Body of pancreas (tissue), 4 donors: Measurements from ENCODE around the gene NRF1.

Experiments
- POLR2A ChIP-seq, 3 donors: fragments of 450-650 bp; IDR thresholded peaks; one replicate each; pipeline ENCODE4 v1.6.1; 2016; ENCODE audit warnings: antibody characterized with exemption in 3 of 3, mild to moderate bottlenecking in 2 of 3
- TF ChIP-seq, protein P1 (sequence below), 7 experiments: fragments of 450-650 bp in 4 of 7; fragments of 200-600 bp in 3 of 7; sonication (generic) in 3 of 7; IDR thresholded peaks; one replicate each; pipeline ENCODE4 v1.5.1; 2016 to 2019; ENCODE audit warnings: antibody characterized with exemption in 7 of 7

DNA sequence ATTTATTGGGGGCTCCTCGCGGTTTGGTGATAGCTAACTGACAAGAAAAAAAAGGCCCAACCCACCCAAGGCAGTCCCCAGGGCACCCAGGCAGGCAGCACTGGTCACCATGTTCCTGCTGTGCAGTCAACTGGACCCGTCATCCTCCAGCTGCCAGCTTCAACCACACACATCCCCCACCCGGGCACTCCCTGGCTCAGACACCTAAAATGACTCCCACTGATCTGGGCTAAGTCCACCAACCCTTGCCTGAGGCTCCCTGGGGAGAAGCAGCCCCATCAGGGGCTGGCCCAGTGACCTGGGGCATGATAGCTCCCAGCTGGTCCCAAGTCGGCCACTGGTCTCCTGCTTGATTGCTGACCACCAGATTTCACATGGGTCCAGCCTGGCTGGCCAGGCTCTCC lies 161.8 kb downstream of the NRF1 start:
- TF ChIP-seq, protein P1, sequence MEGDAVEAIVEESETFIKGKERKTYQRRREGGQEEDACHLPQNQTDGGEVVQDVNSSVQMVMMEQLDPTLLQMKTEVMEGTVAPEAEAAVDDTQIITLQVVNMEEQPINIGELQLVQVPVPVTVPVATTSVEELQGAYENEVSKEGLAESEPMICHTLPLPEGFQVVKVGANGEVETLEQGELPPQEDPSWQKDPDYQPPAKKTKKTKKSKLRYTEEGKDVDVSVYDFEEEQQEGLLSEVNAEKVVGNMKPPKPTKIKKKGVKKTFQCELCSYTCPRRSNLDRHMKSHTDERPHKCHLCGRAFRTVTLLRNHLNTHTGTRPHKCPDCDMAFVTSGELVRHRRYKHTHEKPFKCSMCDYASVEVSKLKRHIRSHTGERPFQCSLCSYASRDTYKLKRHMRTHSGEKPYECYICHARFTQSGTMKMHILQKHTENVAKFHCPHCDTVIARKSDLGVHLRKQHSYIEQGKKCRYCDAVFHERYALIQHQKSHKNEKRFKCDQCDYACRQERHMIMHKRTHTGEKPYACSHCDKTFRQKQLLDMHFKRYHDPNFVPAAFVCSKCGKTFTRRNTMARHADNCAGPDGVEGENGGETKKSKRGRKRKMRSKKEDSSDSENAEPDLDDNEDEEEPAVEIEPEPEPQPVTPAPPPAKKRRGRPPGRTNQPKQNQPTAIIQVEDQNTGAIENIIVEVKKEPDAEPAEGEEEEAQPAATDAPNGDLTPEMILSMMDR (IDR thresholded peaks at IDR 0.05) = no peak
- TF ChIP-seq POLR2A (IDR thresholded peaks at IDR 0.05) = no peak
